ENCODE results near the gene TTLL12.

Gene TTLL12

GRCh38 chr22:43186272-43187170 is at the start of gene TTLL12:
Gene TTLL12, minus strand, starts transcription at chr22:43187134. Its CDS starts 65 bp downstream, at chr22:43187069.
- peak; percentile 23 to 33 for DNase-seq (ENCODE audit: extremely low read depth in 1 of 2, low read depth in 1 of 2)

- no peak for DNase-seq (ENCODE audit: extremely low read depth in 1 of 2, low read depth in 1 of 2)
Observed at GRCh38 chr22:43235445-43236409, 48.8 kb upstream of the TTLL12 start.

- DNase-seq (ENCODE audit: extremely low read depth in 1 of 2, low read depth in 1 of 2): no peak
Observed at GRCh38 chr22:43234264-43234988, 47.5 kb upstream of the TTLL12 start.

GRCh38 chr22:43233529-43233928 is 46.6 kb upstream of the TTLL12 start:
- DNase-seq (ENCODE audit: extremely low read depth in 1 of 2, low read depth in 1 of 2): no peak

- no peak for DNase-seq (ENCODE audit: extremely low read depth in 1 of 2, low read depth in 1 of 2)
Observed at GRCh38 chr22:43232445-43232844, 45.5 kb upstream of the TTLL12 start.

GRCh38 chr22:43231724-43232034 is 44.7 kb upstream of the TTLL12 start:
- no peak for DNase-seq (ENCODE audit: extremely low read depth in 1 of 2, low read depth in 1 of 2)

- peak; percentile 22 to 51 for DNase-seq (ENCODE audit: extremely low read depth in 1 of 2, low read depth in 1 of 2)
Observed at GRCh38 chr22:43230971-43231723, 44.2 kb upstream of the TTLL12 start.

- no peak for DNase-seq (ENCODE audit: extremely low read depth in 1 of 2, low read depth in 1 of 2)
Observed at GRCh38 chr22:43230571-43230970, 43.6 kb upstream of the TTLL12 start.

- no peak for DNase-seq (ENCODE audit: extremely low read depth in 1 of 2, low read depth in 1 of 2)
Observed at GRCh38 chr22:43228863-43229262, 41.9 kb upstream of the TTLL12 start.

GRCh38 chr22:43228330-43228729 is 41.4 kb upstream of the TTLL12 start:
- no peak for DNase-seq (ENCODE audit: extremely low read depth in 1 of 2, low read depth in 1 of 2)

- no peak for DNase-seq (ENCODE audit: extremely low read depth in 1 of 2, low read depth in 1 of 2)
Observed at GRCh38 chr22:43227239-43227630, 40.3 kb upstream of the TTLL12 start.

- no peak for DNase-seq (ENCODE audit: extremely low read depth in 1 of 2, low read depth in 1 of 2)
Observed at GRCh38 chr22:43226377-43227238, 39.7 kb upstream of the TTLL12 start.

- DNase-seq (ENCODE audit: extremely low read depth in 1 of 2, low read depth in 1 of 2): no peak
Observed at GRCh38 chr22:43225609-43226008, 38.7 kb upstream of the TTLL12 start.

- DNase-seq (ENCODE audit: extremely low read depth in 1 of 2, low read depth in 1 of 2): no peak
Observed at GRCh38 chr22:43222987-43223386, 36.1 kb upstream of the TTLL12 start.

GRCh38 chr22:43222262-43222661 is 35.3 kb upstream of the TTLL12 start:
- DNase-seq (ENCODE audit: extremely low read depth in 1 of 2, low read depth in 1 of 2): no peak

GRCh38 chr22:43220625-43221380 is 33.9 kb upstream of the TTLL12 start:
- no peak for DNase-seq (ENCODE audit: extremely low read depth in 1 of 2, low read depth in 1 of 2)

- no peak for DNase-seq (ENCODE audit: extremely low read depth in 1 of 2, low read depth in 1 of 2)
Observed at GRCh38 chr22:43218786-43219185, 31.9 kb upstream of the TTLL12 start.

- DNase-seq (ENCODE audit: extremely low read depth in 1 of 2, low read depth in 1 of 2): no peak
Observed at GRCh38 chr22:43217285-43218030, 30.5 kb upstream of the TTLL12 start.
